Activated CD4-positive, alpha-beta T cell treated with anti-CD3 and anti-CD28 coated beads, Interleukin-2, amount 50 U/mL, for 4 hours (primary cell): ENCODE results near the gene DPM3.
A peak's percentile ranks its signal among the peaks of the same experiment; 100 is the strongest.

Experiments
- DNase-seq, 2 experiments: peaks; one replicate each; pipeline ENCODE4 v3.0.0-alpha.2; 2020

DPM3 gene

DNA sequence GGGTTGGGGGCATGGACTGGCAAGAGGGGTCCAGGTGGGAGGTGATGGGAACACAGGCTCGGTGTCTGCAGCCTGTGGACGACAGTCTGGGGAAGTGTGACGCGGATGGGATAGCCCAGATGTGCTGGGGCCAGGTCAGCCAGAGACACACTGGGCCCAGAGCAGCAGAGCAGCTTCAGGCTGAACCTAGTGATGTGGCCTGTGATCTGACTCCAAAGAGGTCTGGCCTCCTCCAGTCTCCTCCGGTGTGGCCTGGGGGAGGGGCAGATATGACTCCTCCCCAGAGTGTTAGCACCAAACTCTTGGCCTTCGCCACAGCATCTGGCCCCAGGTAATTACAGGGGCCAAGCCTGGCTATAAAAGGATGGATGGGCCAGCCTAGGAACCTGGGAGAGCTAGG, 48.2 kb downstream of the DPM3 start:
- no peak for DNase-seq

DNA sequence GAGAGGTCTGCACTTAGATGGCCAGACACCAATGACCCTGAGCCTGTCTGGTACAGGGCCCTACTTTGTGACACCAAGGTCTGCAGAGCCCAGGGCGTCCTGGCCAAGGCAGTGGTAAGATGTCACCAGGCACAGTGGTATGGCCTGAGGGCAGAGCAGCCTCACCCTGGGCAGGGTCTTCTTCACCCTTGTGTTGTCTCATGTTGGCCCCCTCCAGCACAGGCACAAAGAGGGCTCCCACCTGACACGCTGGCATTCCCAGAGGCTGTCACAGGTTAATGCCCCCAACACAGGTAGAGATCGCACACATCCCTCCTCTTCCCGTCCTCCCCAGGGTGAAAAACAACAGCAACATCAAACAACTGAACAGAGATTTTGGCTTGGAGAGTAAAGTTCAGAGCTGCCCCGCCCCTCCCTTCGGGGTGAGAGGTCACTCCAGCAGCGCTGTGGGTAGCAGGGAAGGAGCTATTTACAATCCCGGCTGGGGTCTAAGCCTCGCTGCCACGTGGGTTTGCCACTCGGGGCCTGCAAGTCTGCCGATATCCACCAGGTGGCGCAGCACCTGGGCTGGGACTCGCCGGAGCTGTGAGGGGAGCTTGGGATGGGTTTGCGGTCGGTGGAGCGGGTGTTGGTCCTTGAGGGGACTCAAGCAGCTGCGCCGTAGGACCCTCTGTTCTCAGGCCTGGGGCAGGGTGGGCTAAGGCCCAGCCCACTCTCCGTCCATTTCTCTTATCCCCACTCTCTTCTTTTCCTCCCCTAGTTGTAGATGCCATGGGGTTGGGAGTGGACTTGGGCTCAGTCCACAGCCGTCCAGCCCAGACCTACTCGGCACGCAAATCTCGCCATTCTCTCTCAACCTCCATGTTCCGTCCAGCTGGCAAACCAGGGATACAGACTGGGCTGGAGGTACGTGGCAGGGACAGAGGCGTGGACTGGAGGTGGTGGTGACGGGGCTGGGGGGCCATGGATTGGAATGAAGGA, 49.0 kb downstream of the DPM3 start:
- DNase-seq, result peak; percentile 75 to 76
